H1 (cell line): ENCODE data around the gene NPFF. TPM values are rescaled to one million over a fixed set of nuclear protein-coding genes. Genes with fewer than 3 reads are reported as not detected.

Source experiments
- CTCF ChIA-PET: fragments of 300-600 bp; sonication (Branson Sonifier 250); formaldehyde crosslinking; loops from one replicate; lab custom pipeline; 2021; ENCODE audit not compliant: partially characterized antibody; lab: Charles Lee
- POLR2A ChIA-PET: fragments of 300-600 bp; sonication (Branson Sonifier 250); formaldehyde crosslinking; loops from one replicate; lab custom pipeline; 2021; ENCODE audit warnings: inconsistent platforms; ENCODE audit not compliant: partially characterized antibody; lab: Charles Lee
- DNase-seq, 2 experiments: peaks; one replicate each; pipeline versions ENCODE4 v3.0.0 to v3.0.0-alpha.2; 2010 to 2022; ENCODE audit warnings: low spot score in 2 of 2, low read depth in 1 of 2, mixed read lengths in 1 of 2
- FAIRE-seq: peaks from 2 replicates; lab custom pipeline; 2011; peaks lifted over from hg19 to GRCh38; lab: Jason Lieb, UNC
- H2AFZ ChIP-seq: 2 replicates; pipeline ENCODE4 v1.8.1; 2012; ENCODE audit warnings: low read length, inconsistent platforms
- H2AK5ac ChIP-seq: 2 replicates; pipeline ENCODE4 v1.6.1; 2013; ENCODE audit warnings: low read depth, low read length
- H2BK120ac ChIP-seq: replicated peaks from 2 replicates; pipeline ENCODE3; 2013; ENCODE audit warnings: low read depth, low read length, inconsistent platforms
- H2BK12ac ChIP-seq: 2 replicates; pipeline ENCODE4 v1.6.1; 2013; ENCODE audit warnings: low read depth, low read length
- H2BK15ac ChIP-seq: 2 replicates; pipeline ENCODE4 v1.6.1; 2013; ENCODE audit warnings: low read length
- H2BK20ac ChIP-seq: 2 replicates; pipeline ENCODE4 v1.6.1; 2013; ENCODE audit warnings: low read length
- H2BK5ac ChIP-seq: 2 replicates; pipeline ENCODE4 v1.6.1; 2013; ENCODE audit warnings: low read depth, low read length
- H3K14ac ChIP-seq: 2 replicates; pipeline ENCODE4 v1.6.1; 2013; ENCODE audit warnings: inconsistent platforms; ENCODE audit not compliant: insufficient read length
- H3K18ac ChIP-seq: 2 replicates; pipeline ENCODE4 v1.6.1; 2013; ENCODE audit warnings: low read length; ENCODE audit errors: extremely low read depth
- H3K23ac ChIP-seq: 2 replicates; pipeline ENCODE4 v1.6.1; 2013; ENCODE audit warnings: inconsistent platforms; ENCODE audit not compliant: insufficient read length
- H3K23me2 ChIP-seq: 2 replicates; pipeline ENCODE4 v1.6.1; 2013; ENCODE audit warnings: low read depth, low read length
- H3K27ac ChIP-seq: 2 replicates; pipeline ENCODE4 v1.6.1; 2011; ENCODE audit warnings: low read depth, low read length, inconsistent platforms
- H3K27me3 ChIP-seq, 4 experiments: replicated peaks in 1 of 4; 1 replicate in 1 of 4; 2 replicates in 3 of 4; pipeline versions ENCODE4 v1.6.1 to v1.8.1; 2011 to 2013; ENCODE audit warnings: low read length in 3 of 4, mild to moderate bottlenecking in 3 of 4, inconsistent platforms in 2 of 4, mixed read lengths in 2 of 4, moderate library complexity in 1 of 4; ENCODE audit not compliant: control insufficient read depth in 3 of 4, insufficient read depth in 3 of 4; ENCODE audit errors: extremely low read depth in 1 of 4
- H3K36me3 ChIP-seq, 4 experiments: 2 replicates each; pipeline versions ENCODE4 v1.6.1 to v1.8.1; 2011 to 2013; ENCODE audit warnings: mild to moderate bottlenecking in 4 of 4, low read length in 3 of 4, moderate library complexity in 2 of 4, control low read depth in 1 of 4, inconsistent platforms in 1 of 4; ENCODE audit not compliant: insufficient read depth in 4 of 4, control insufficient read depth in 2 of 4
- H3K4ac ChIP-seq: replicated peaks from 2 replicates; pipeline ENCODE3; 2013; ENCODE audit warnings: low read length, low read depth, mixed read lengths, inconsistent platforms; ENCODE audit not compliant: insufficient read length
- H3K4me1 ChIP-seq, 4 experiments: replicated peaks in 1 of 4; 1 replicate in 1 of 4; 2 replicates in 3 of 4; pipeline versions ENCODE4 v1.6.1 to v1.8.1; 2011 to 2013; ENCODE audit warnings: low read length in 3 of 4, inconsistent platforms in 2 of 4, mixed read lengths in 1 of 4; ENCODE audit not compliant: insufficient read depth in 4 of 4, control insufficient read depth in 3 of 4
- H3K4me2 ChIP-seq, 2 experiments: 2 replicates each; pipeline versions ENCODE4 v1.6.1 to v1.8.1; 2011 to 2013; ENCODE audit warnings: low read depth in 2 of 2, low read length in 2 of 2, control low read depth in 1 of 2, inconsistent platforms in 1 of 2, mild to moderate bottlenecking in 1 of 2; ENCODE audit not compliant: insufficient read depth in 1 of 2
- H3K4me3 ChIP-seq, 4 experiments: fragments of 200-600, 300-600 bp in 1 of 4; sonication (generic), shearing (Covaris generic), sonication (Bioruptor Twin) in 1 of 4; 2 replicates each; pipeline versions ENCODE4 v1.5.1 to v1.8.1; 2011 to 2016; ENCODE audit warnings: low read length in 4 of 4, low read depth in 3 of 4, control low read depth in 2 of 4, inconsistent platforms in 2 of 4, mild to moderate bottlenecking in 2 of 4, mixed read lengths in 1 of 4, moderate library complexity in 1 of 4; ENCODE audit not compliant: insufficient read depth in 2 of 4; ENCODE audit errors: extremely low read depth in 1 of 4
- H3K56ac ChIP-seq: replicated peaks from 2 replicates; pipeline ENCODE3; 2013; ENCODE audit warnings: low read depth, mild to moderate bottlenecking, mixed read lengths, low read length, inconsistent platforms; ENCODE audit not compliant: insufficient read length
- H3K79me1 ChIP-seq: 2 replicates; pipeline ENCODE4 v1.6.1; 2013; ENCODE audit warnings: low read depth, low read length, control low read depth
- H3K79me2 ChIP-seq, 2 experiments: 2 replicates each; pipeline versions ENCODE4 v1.6.1 to v1.8.1; 2012 to 2013; ENCODE audit warnings: low read length in 2 of 2, mild to moderate bottlenecking in 2 of 2, inconsistent platforms in 1 of 2; ENCODE audit not compliant: insufficient read depth in 2 of 2, control insufficient read depth in 1 of 2
- H3K9ac ChIP-seq, 4 experiments: replicated peaks in 1 of 4; 1 replicate in 1 of 4; 2 replicates in 3 of 4; pipeline versions ENCODE4 v1.6.1 to v1.8.1; 2011 to 2013; ENCODE audit warnings: low read depth in 3 of 4, low read length in 3 of 4, control low read depth in 2 of 4, mild to moderate bottlenecking in 2 of 4, moderate library complexity in 2 of 4, inconsistent platforms in 1 of 4; ENCODE audit errors: extremely low read depth in 1 of 4
- H3K9me3 ChIP-seq, 2 experiments: 2 replicates each; pipeline versions ENCODE4 v1.6.1 to v1.8.1; 2012 to 2013; ENCODE audit warnings: mild to moderate bottlenecking in 2 of 2, moderate library complexity in 2 of 2, control low read depth in 1 of 2, inconsistent platforms in 1 of 2, low read depth in 1 of 2, low read length in 1 of 2, mixed read lengths in 1 of 2; ENCODE audit not compliant: insufficient read depth in 2 of 2
- H4K20me1 ChIP-seq, 2 experiments: replicated peaks in 1 of 2; 2 replicates each; pipeline versions ENCODE3 to v1.8.1; 2011 to 2013; ENCODE audit warnings: inconsistent platforms in 2 of 2, low read length in 2 of 2, mild to moderate bottlenecking in 1 of 2; ENCODE audit not compliant: insufficient read depth in 2 of 2, control insufficient read depth in 1 of 2
- H4K5ac ChIP-seq: 2 replicates; pipeline ENCODE4 v1.6.1; 2013; ENCODE audit warnings: low read length, low read depth, mixed read lengths, inconsistent platforms; ENCODE audit not compliant: insufficient read length
- H4K8ac ChIP-seq: 2 replicates; pipeline ENCODE4 v1.8.0; 2013; ENCODE audit warnings: mild to moderate bottlenecking, moderate library complexity, low read length, inconsistent platforms; ENCODE audit not compliant: insufficient read depth; ENCODE audit errors: extremely low read depth
- H4K91ac ChIP-seq: replicated peaks from 2 replicates; pipeline ENCODE3; 2013; ENCODE audit warnings: low read length, mixed read lengths, inconsistent platforms; ENCODE audit not compliant: insufficient read length
- EGR1 ChIP-seq: IDR thresholded peaks from 2 replicates; pipeline ENCODE4 v1.6.1; 2011; ENCODE audit warnings: low read depth, low read length, borderline replicate concordance
- WGBS, 2 experiments: shearing (Covaris generic) in 1 of 2; methylation state at CpG; one replicate each; pipeline versions ENCODE4 v1.1.6 to v1.1.7; 2013 to 2015; ENCODE audit warnings: low lambda C conversion rate in 2 of 2, mixed read lengths in 2 of 2, inconsistent platforms in 1 of 2, low coverage in 1 of 2, missing lambda C conversion rate in 1 of 2; ENCODE audit not compliant: insufficient replicate concordance in 2 of 2, insufficient coverage in 1 of 2, insufficient read length in 1 of 2; ENCODE audit errors: extremely low coverage in 1 of 2, missing lambda C conversion rate in 1 of 2; 5-methylcytosine and 5-hydroxymethylcytosine counted together
- polyA plus RNA-seq, 7 experiments: library from polyadenylated mRNA; depleted of rRNA in 3 of 7; stranded (reverse) in 5 of 7; unstranded in 2 of 7; fragments of >200 nt in 5 of 7; fragments of 200-250 nt in 2 of 7; gene quantifications; 1 replicate in 5 of 7; 2 replicates in 1 of 7; 4 replicates in 1 of 7; pipeline versions ENCODE4 v1.2.1 to v1.2.3, GENCODE V29; 2011 to 2013; ENCODE audit warnings: missing spikeins in 2 of 7, mixed read lengths in 2 of 7
- total RNA-seq: library from RNA; stranded (reverse); fragmentation: NEBNext Ultra II Directional; extraction: Animal tissue kit (Norgen Biotek cat#: 25700); gene quantifications from 2 replicates; pipeline ENCODE4 v1.2.1, GENCODE V29; 2021

Gene NPFF
- total and polyA plus RNA-seq, 2 of the 8 experiments (the other 6 are each of a cell fraction or from before 2014, with no cell fraction given): not detected

GRCh38 chr12:53530061-53530460 lies 22.8 kb upstream of the NPFF start:
- no peak overlapping the region for H3K4ac ChIP-seq
- H2BK12ac ChIP-seq: no peak overlapping the region
- no peak overlapping the region for H3K27ac ChIP-seq
- H4K8ac ChIP-seq: no peak overlapping the region
- H3K4me1 ChIP-seq: no peaks in the 10 kb centered on the region
- H2BK120ac ChIP-seq: no peak overlapping the region
- no peak overlapping the region for H2BK20ac ChIP-seq
- H3K36me3 ChIP-seq: peaks cover 2 to 19% (median 7%) of the 10 kb centered on the region in 4 experiments; a peak in 6 of 8 replicates
- TF ChIP-seq EGR1: no peak
- no peak overlapping the region for H4K91ac ChIP-seq
- H4K20me1 ChIP-seq: no peaks in the 10 kb centered on the region
- H3K9me3 ChIP-seq: no peaks in the 10 kb centered on the region
- ChIA-PET CTCF (interaction anchor here (1.3 to 1.6 kb wide), 2 partner anchors 9 to 38 kb away, joined by 3 to 4 read pairs; no protein-coding TSS in a partner anchor), POLR2A (no interaction called here)
- no peak overlapping the region for H3K56ac ChIP-seq
- no peak overlapping the region for H2BK5ac ChIP-seq
- H3K4me3 ChIP-seq: no peak overlapping the region
- no peak overlapping the region for H3K9ac ChIP-seq
- no peaks in the 10 kb centered on the region for H3K27me3 ChIP-seq
- DNase-seq: no peak
- H3K79me2 ChIP-seq: no peaks in the 10 kb centered on the region
- FAIRE-seq: no peak
- no peak overlapping the region for H3K18ac ChIP-seq
- no peak overlapping the region for H2BK15ac ChIP-seq
- H4K5ac ChIP-seq: no peak overlapping the region
- 92% methylated on average over 2 of the region's 2 CpGs; no CpG with 5 or more reads in 1 of the 2 experiments for WGBS, 2 experiments
- no peak overlapping the region for H3K4me2 ChIP-seq
- H2AFZ ChIP-seq: no peak overlapping the region
- no peaks in the 10 kb centered on the region for H3K23me2 ChIP-seq
- H3K14ac ChIP-seq: no peak overlapping the region
- no peaks in the 10 kb centered on the region for H3K79me1 ChIP-seq
- H2AK5ac ChIP-seq: no peak overlapping the region
- H3K23ac ChIP-seq: no peak overlapping the region
